CD4-positive, alpha-beta T cell (primary cell): ENCODE measurements around the gene CDC42BPA. TPM values are rescaled to one million over a fixed set of nuclear protein-coding genes. Genes with fewer than 3 reads are reported as not detected.

Experiments used
- ATAC-seq: fragments of 200-7000 bp; cut with Tn5 transposase; one replicate; pipeline ENCODE4 v1.10.0; 2022; ENCODE audit warnings: mild to moderate bottlenecking; ENCODE audit not compliant: poor library complexity
- CTCF ChIA-PET: fragments of 350-600 bp; sonication (Branson Sonifier 250); formaldehyde crosslinking; loops from one replicate; lab custom pipeline; 2021; ENCODE audit warnings: antibody characterized with exemption, inconsistent platforms; lab: Charles Lee
- POLR2A ChIA-PET: fragments of 350-600 bp; sonication (Branson Sonifier 250); formaldehyde crosslinking; loops from one replicate; lab custom pipeline; 2021; ENCODE audit warnings: antibody characterized with exemption, inconsistent platforms; lab: Charles Lee
- DNase-seq, 14 experiments: peaks; one replicate each; pipeline ENCODE4 v3.0.0-alpha.2; 2013 to 2020; ENCODE audit warnings: mixed read lengths in 2 of 14
- H3K27ac ChIP-seq, 2 donors: one replicate each; pipeline versions ENCODE4 v1.5.1 to v1.7.0; 2013; ENCODE audit warnings: low read length in 2 of 2, low read depth in 1 of 2, mild to moderate bottlenecking in 1 of 2
- H3K27me3 ChIP-seq, 2 experiments: 1 replicate in 1 of 2; 2 replicates in 1 of 2; pipeline versions ENCODE4 v1.6.1 to v1.7.0; 2013; ENCODE audit warnings: low read length in 2 of 2, control low read depth in 1 of 2, mild to moderate bottlenecking in 1 of 2, moderate library complexity in 1 of 2; ENCODE audit not compliant: insufficient read depth in 2 of 2, control insufficient read depth in 1 of 2
- H3K36me3 ChIP-seq: one replicate; pipeline ENCODE4 v1.6.1; 2013; ENCODE audit warnings: low read length, control low read depth; ENCODE audit not compliant: insufficient read depth
- H3K4me1 ChIP-seq: one replicate; pipeline ENCODE4 v1.6.1; 2013; ENCODE audit warnings: low read length, control low read depth; ENCODE audit not compliant: insufficient read depth
- H3K4me3 ChIP-seq: one replicate; pipeline ENCODE4 v1.5.1; 2013; ENCODE audit warnings: mild to moderate bottlenecking, low read length, moderate library complexity
- H3K9me3 ChIP-seq, 2 experiments: 1 replicate in 1 of 2; 2 replicates in 1 of 2; pipeline versions ENCODE4 v1.6.1 to v1.7.0; 2013; ENCODE audit warnings: low read length in 2 of 2, mild to moderate bottlenecking in 2 of 2, control low read depth in 1 of 2, moderate library complexity in 1 of 2; ENCODE audit not compliant: control insufficient read depth in 1 of 2, insufficient read depth in 1 of 2
- H3K27ac Mint-ChIP-seq: one replicate; pipeline ENCODE4 v1.8.0; 2020; ENCODE audit warnings: mixed read lengths
- H3K27me3 Mint-ChIP-seq: one replicate; pipeline ENCODE4 v1.8.0; 2021; ENCODE audit warnings: mixed read lengths
- H3K36me3 Mint-ChIP-seq: one replicate; pipeline ENCODE4 v1.8.0; 2021; ENCODE audit warnings: low read depth, mixed read lengths
- H3K4me1 Mint-ChIP-seq: one replicate; pipeline ENCODE4 v1.8.0; 2021; ENCODE audit warnings: low read depth, mixed read lengths
- H3K4me3 Mint-ChIP-seq: one replicate; pipeline ENCODE4 v1.8.0; 2020; ENCODE audit warnings: mild to moderate bottlenecking, mixed read lengths
- H3K9me3 Mint-ChIP-seq: one replicate; pipeline ENCODE4 v1.8.0; 2020; ENCODE audit warnings: mixed read lengths
- CTCF ChIP-seq: fragments of 200-600 bp; IDR thresholded peaks from one replicate; pipeline ENCODE4 v1.8.0; 2022; ENCODE audit warnings: antibody characterized with exemption, mild to moderate bottlenecking
- intact Hi-C, 2 experiments: fragments of 100-400 bp; cut with DNase I in 1 of 2; cut with micrococcal nuclease in 1 of 2; formaldehyde crosslinking; loops; one replicate each; pipeline versions ENCODE4 v1.15.1 to v1.9.0; 2023 to 2025; cut with DNase I, micrococcal nuclease
- total RNA-seq, 174 experiments: library from RNA in 2 of 174; stranded (reverse) in 2 of 174; gene quantifications; one replicate each; pipeline ENCODE4 v1.2.3 and lab custom pipeline; 2021 to 2026

Gene CDC42BPA
- total RNA-seq, 2 experiments from 2014 or later, result 2.2 to 3.0 TPM

GRCh38 chr1:226991920-226992319, 326.4 kb downstream of the CDC42BPA start:
- H3K4me1 Mint-ChIP-seq, result peaks cover 27% of the 10 kb centered on the region
- CTCF ChIA-PET, result no interaction called here
- H3K9me3 Mint-ChIP-seq, result no peaks in the 10 kb centered on the region
- ATAC-seq, result no peak
- no peak overlapping the region for H3K4me3 Mint-ChIP-seq
- Histone ChIP-seq H3K4me1 (peaks cover 13% of the 10 kb centered on the region), H3K27me3 (no peaks in the 10 kb centered on the region), H3K9me3 (no peaks in the 10 kb centered on the region), H3K36me3 (no peaks in the 10 kb centered on the region), H3K4me3 (no peak overlapping the region), H3K27ac (no peak overlapping the region)
- no peaks in the 10 kb centered on the region for H3K27me3 Mint-ChIP-seq
- intact Hi-C loops, result no loop called here
- DNase-seq, result no peak
- H3K27ac Mint-ChIP-seq, result no peak overlapping the region
- no peak for TF ChIP-seq CTCF
- POLR2A ChIA-PET, result no interaction called here
- peaks cover 9% of the 10 kb centered on the region for H3K36me3 Mint-ChIP-seq

GRCh38 chr1:226990133-226990716, 328.1 kb downstream of the CDC42BPA start:
- H3K36me3 ChIP-seq, result peaks cover 16% of the 10 kb centered on the region
- no peaks in the 10 kb centered on the region for H3K27me3 ChIP-seq
- DNase-seq, result peak in 9 of 14 experiments; percentile 24 to 65 (median 41)
- no peaks in the 10 kb centered on the region for H3K27me3 Mint-ChIP-seq
- peak overlapping the region; percentile 12 for H3K4me3 Mint-ChIP-seq
- H3K27ac ChIP-seq, result no peak overlapping the region
- no peak for TF ChIP-seq CTCF
- ATAC-seq, result peak; percentile 84
- H3K36me3 Mint-ChIP-seq, result peaks cover 26% of the 10 kb centered on the region
- ChIA-PET CTCF (no interaction called here), POLR2A (interaction anchor here (2.0 kb wide), 1 partner anchor 50 kb away, joined by 6 read pairs; the partner anchor contains the start of gene COQ8A)
- intact Hi-C loops, result no loop called here
- H3K4me3 ChIP-seq, result no peak overlapping the region
- peaks cover 27% of the 10 kb centered on the region for H3K4me1 Mint-ChIP-seq
- H3K27ac Mint-ChIP-seq, result peak overlapping the region; percentile 82
- no peaks in the 10 kb centered on the region for H3K9me3 ChIP-seq
- peaks cover 13% of the 10 kb centered on the region for H3K4me1 ChIP-seq
- H3K9me3 Mint-ChIP-seq, result no peaks in the 10 kb centered on the region

- H3K36me3 Mint-ChIP-seq, result peaks cover 30% of the 10 kb centered on the region
- H3K27ac ChIP-seq, result peak overlapping the region in 1 of 2 donors; percentile 20
- no peaks in the 10 kb centered on the region for H3K9me3 ChIP-seq
- DNase-seq (no peak), ATAC-seq (no peak)
- H3K4me3 ChIP-seq, result no peak overlapping the region
- no peak for TF ChIP-seq CTCF
- H3K36me3 ChIP-seq, result peaks cover 25% of the 10 kb centered on the region
- H3K4me1 ChIP-seq, result peaks cover 13% of the 10 kb centered on the region
- H3K27me3 ChIP-seq, result no peaks in the 10 kb centered on the region
- ChIA-PET POLR2A (interaction anchor here (2.0 kb wide), 1 partner anchor 49 kb away, joined by 6 read pairs; the partner anchor contains the start of gene COQ8A), CTCF (no interaction called here)
- H3K27me3 Mint-ChIP-seq, result no peaks in the 10 kb centered on the region
- no peak overlapping the region for H3K4me3 Mint-ChIP-seq
- peak overlapping the region; percentile 82 for H3K27ac Mint-ChIP-seq
- peaks cover 27% of the 10 kb centered on the region for H3K4me1 Mint-ChIP-seq
- intact Hi-C loops, result no loop called here
- H3K9me3 Mint-ChIP-seq, result no peaks in the 10 kb centered on the region
Observed at GRCh38 chr1:226989085-226989920, 329.0 kb downstream of the CDC42BPA start.
